ENCODE results near the gene PDGFC. TPM values are rescaled to one million over a fixed set of nuclear protein-coding genes. Genes with fewer than 3 reads are reported as not detected.

Gene PDGFC
- polyA plus RNA-seq, 1 donor (not counting 4 experiments of a cell fraction or from before 2014, with no cell fraction given), result 29.7 TPM

- Histone ChIP-seq H3K9me1 (ENCODE audit: control insufficient read depth, extremely low read depth, insufficient read depth, low read length) (no peaks in the 10 kb centered on the region), H4K20me1 (ENCODE audit: control insufficient read depth, extremely low read depth, insufficient read depth, low read length) (no peaks in the 10 kb centered on the region), H3K36me3 (ENCODE audit: control insufficient read depth in 2 of 2, extremely low read depth in 1 of 2, insufficient read depth in 2 of 2, low read length in 2 of 2) (peaks cover 0 to 2% of the 10 kb centered on the region in 2 experiments), H3K79me2 (ENCODE audit: control insufficient read depth, insufficient read depth, low read length) (peaks cover 88% of the 10 kb centered on the region), H3K27me3 (ENCODE audit: control insufficient read depth, extremely low read depth, insufficient read depth, low read length) (no peaks in the 10 kb centered on the region), H3K9me3 (ENCODE audit: control insufficient read depth, low read depth, low read length) (no peaks in the 10 kb centered on the region), H3K4me2 (ENCODE audit: control insufficient read depth, extremely low read depth, insufficient read depth, low read depth, low read length) (no peak overlapping the region), H2AFZ (ENCODE audit: control insufficient read depth, low read length) (no peak overlapping the region), H3K4me1 (ENCODE audit: control insufficient read depth, extremely low read depth, insufficient read depth, low read length) (peaks cover 64% of the 10 kb centered on the region), H3K27ac (ENCODE audit: control insufficient read depth, insufficient read depth, low read length) (peak overlapping the region; percentile 11), H3K9ac (ENCODE audit: control insufficient read depth, extremely low read depth, insufficient read depth, low read length) (no peak overlapping the region), H3K4me3 (ENCODE audit: control insufficient read depth in 2 of 3, extremely low read depth in 1 of 3, insufficient read depth in 2 of 3, low read depth in 1 of 3, low read length in 3 of 3) (no peak overlapping the region)
- TF ChIP-seq EZH2 (IDR thresholded peaks at IDR 0.05; ENCODE audit: low read length) (no peak), CTCF (optimal IDR thresholded peaks at IDR 0.05 in 1 of 3, IDR thresholded peaks at IDR 0.05 in 1 of 3, conservative IDR thresholded peaks at IDR 0.05 in 1 of 3; ENCODE audit: extremely low read depth in 1 of 3, insufficient read depth in 2 of 3, low read length in 3 of 3) (no peak)
- dilution Hi-C loops (cut with MboI; ENCODE audit: extremely low pct_ligation_motif_present, low sequenced_read_pairs), result no loop called here
- DNase-seq (ENCODE audit: low read depth, low spot score) (no peak), FAIRE-seq (no peak)
These were observed 15.2 kb downstream of the PDGFC start for GRCh38 chr4:156956359-156956758.

GRCh38 chr4:156954587-156954986 lies 17.0 kb downstream of the PDGFC start:
- FAIRE-seq, result no peak
- no peak for TF ChIP-seq EZH2 (IDR thresholded peaks at IDR 0.05; ENCODE audit: low read length)
- Histone ChIP-seq H2AFZ (ENCODE audit: control insufficient read depth, low read length) (no peak overlapping the region), H4K20me1 (ENCODE audit: control insufficient read depth, extremely low read depth, insufficient read depth, low read length) (no peaks in the 10 kb centered on the region), H3K9me3 (ENCODE audit: control insufficient read depth, low read depth, low read length) (no peaks in the 10 kb centered on the region), H3K4me1 (ENCODE audit: control insufficient read depth, extremely low read depth, insufficient read depth, low read length) (peaks cover 68% of the 10 kb centered on the region), H3K27me3 (ENCODE audit: control insufficient read depth, extremely low read depth, insufficient read depth, low read length) (no peaks in the 10 kb centered on the region), H3K4me3 (ENCODE audit: control insufficient read depth in 2 of 3, extremely low read depth in 1 of 3, insufficient read depth in 2 of 3, low read depth in 1 of 3, low read length in 3 of 3) (no peak overlapping the region), H3K27ac (ENCODE audit: control insufficient read depth, insufficient read depth, low read length) (no peak overlapping the region), H3K9ac (ENCODE audit: control insufficient read depth, extremely low read depth, insufficient read depth, low read length) (no peak overlapping the region), H3K36me3 (ENCODE audit: control insufficient read depth in 2 of 2, extremely low read depth in 1 of 2, insufficient read depth in 2 of 2, low read length in 2 of 2) (peaks cover 0 to 2% of the 10 kb centered on the region in 2 experiments), H3K4me2 (ENCODE audit: control insufficient read depth, extremely low read depth, insufficient read depth, low read depth, low read length) (no peak overlapping the region), H3K9me1 (ENCODE audit: control insufficient read depth, extremely low read depth, insufficient read depth, low read length) (no peaks in the 10 kb centered on the region), H3K79me2 (ENCODE audit: control insufficient read depth, insufficient read depth, low read length) (peaks cover 85% of the 10 kb centered on the region)
- DNase-seq (ENCODE audit: low read depth, low spot score), result no peak
- dilution Hi-C loops (cut with MboI; ENCODE audit: extremely low pct_ligation_motif_present, low sequenced_read_pairs), result no loop called here

- dilution Hi-C loops (cut with MboI; ENCODE audit: extremely low pct_ligation_motif_present, low sequenced_read_pairs), result no loop called here
- H3K79me2 ChIP-seq (ENCODE audit: control insufficient read depth, insufficient read depth, low read length), result peaks cover 79% of the 10 kb centered on the region
These were observed 17.6 kb downstream of the PDGFC start for GRCh38 chr4:156953951-156954350.

More at GRCh38 chr4:156953951-156954350, 17.6 kb downstream of the PDGFC start:
- H3K9ac ChIP-seq (ENCODE audit: control insufficient read depth, extremely low read depth, insufficient read depth, low read length), result no peak overlapping the region
- no peak for FAIRE-seq
- H3K27ac ChIP-seq (ENCODE audit: control insufficient read depth, insufficient read depth, low read length), result no peak overlapping the region
- no peak overlapping the region for H3K4me3 ChIP-seq (ENCODE audit: control insufficient read depth in 2 of 3, extremely low read depth in 1 of 3, insufficient read depth in 2 of 3, low read depth in 1 of 3, low read length in 3 of 3)
- H3K27me3 ChIP-seq (ENCODE audit: control insufficient read depth, extremely low read depth, insufficient read depth, low read length), result no peaks in the 10 kb centered on the region
- peaks cover 0 to 2% of the 10 kb centered on the region in 2 experiments for H3K36me3 ChIP-seq (ENCODE audit: control insufficient read depth in 2 of 2, extremely low read depth in 1 of 2, insufficient read depth in 2 of 2, low read length in 2 of 2)
- no peak overlapping the region for H2AFZ ChIP-seq (ENCODE audit: control insufficient read depth, low read length)
- H3K9me1 ChIP-seq (ENCODE audit: control insufficient read depth, extremely low read depth, insufficient read depth, low read length), result no peaks in the 10 kb centered on the region
- no peak for TF ChIP-seq CTCF (optimal IDR thresholded peaks at IDR 0.05 in 1 of 3, IDR thresholded peaks at IDR 0.05 in 1 of 3, conservative IDR thresholded peaks at IDR 0.05 in 1 of 3; ENCODE audit: extremely low read depth in 1 of 3, insufficient read depth in 2 of 3, low read length in 3 of 3)
- no peak for TF ChIP-seq EZH2 (IDR thresholded peaks at IDR 0.05; ENCODE audit: low read length)
- H3K4me2 ChIP-seq (ENCODE audit: control insufficient read depth, extremely low read depth, insufficient read depth, low read depth, low read length), result no peak overlapping the region
- peaks cover 67% of the 10 kb centered on the region for H3K4me1 ChIP-seq (ENCODE audit: control insufficient read depth, extremely low read depth, insufficient read depth, low read length)
- no peaks in the 10 kb centered on the region for H4K20me1 ChIP-seq (ENCODE audit: control insufficient read depth, extremely low read depth, insufficient read depth, low read length)
- no peak for DNase-seq (ENCODE audit: low read depth, low spot score)
- H3K9me3 ChIP-seq (ENCODE audit: control insufficient read depth, low read depth, low read length), result no peaks in the 10 kb centered on the region

All from keratinocyte (primary cell).